ENCODE data around the gene BPIFB4. TPM values are rescaled to one million over a fixed set of nuclear protein-coding genes. Genes with fewer than 3 reads are reported as not detected.

BPIFB4 gene
- total and polyA plus RNA-seq, 2 donors (not counting 1 experiment from before 2014, with no cell fraction given), result not detected

- ATAC-seq (ENCODE audit: low read depth), result no peak
- no peak for TF ChIP-seq CTCF (IDR thresholded peaks at IDR 0.05)
- no peak for TF ChIP-seq EZH2 (IDR thresholded peaks at IDR 0.05; ENCODE audit: borderline replicate concordance, insufficient read depth, low read depth, low read length, poor library complexity, severe bottlenecking)
- no peak overlapping the region for H3K9ac ChIP-seq (ENCODE audit: low read length)
- H3K4me3 ChIP-seq (ENCODE audit: control extremely low read depth in 1 of 5, extremely low read depth in 1 of 5, insufficient read depth in 1 of 5, low read depth in 2 of 5, low read length in 4 of 5), result no peak overlapping the region
- peaks cover 14% of the 10 kb centered on the region for H3K27me3 Mint-ChIP-seq
- 89% methylated on average over 4 of the region's 4 CpGs for WGBS (ENCODE audit: insufficient coverage)
- H3K4me3 Mint-ChIP-seq, result no peak overlapping the region
- H3K27me3 ChIP-seq (replicated peaks in 1 of 4; ENCODE audit: control extremely low read depth in 1 of 4, control insufficient read depth in 3 of 4, insufficient read depth in 4 of 4, low read length in 3 of 4), result no peaks in the 10 kb centered on the region
- no peaks in the 10 kb centered on the region for H3K4me1 Mint-ChIP-seq
- no peaks in the 10 kb centered on the region for H3K9me3 ChIP-seq (ENCODE audit: control extremely low read depth in 1 of 3, control insufficient read depth in 2 of 3, insufficient read depth in 1 of 3, low read length in 2 of 3)
- CTCF ChIA-PET, result interaction anchor here (0.5 to 3.2 kb wide), 3 partner anchors 196 to 276 kb away, joined by 3 to 25 read pairs (median 3); no protein-coding TSS in a partner anchor
- POLR2A ChIA-PET, result no interaction called here
- no peaks in the 10 kb centered on the region for H4K20me1 ChIP-seq (ENCODE audit: control insufficient read depth, insufficient read depth, low read length, poor library complexity, severe bottlenecking)
- H2AFZ ChIP-seq (ENCODE audit: insufficient read depth, low read depth, low read length, poor library complexity, severe bottlenecking), result no peak overlapping the region
- intact Hi-C loops (cut with micrococcal nuclease), result no loop called here
- H3K27ac Mint-ChIP-seq, result no peak overlapping the region
- no peaks in the 10 kb centered on the region for H3K9me3 Mint-ChIP-seq (ENCODE audit: insufficient read depth)
- H3K36me3 ChIP-seq (replicated peaks in 1 of 2; ENCODE audit: control extremely low read depth in 1 of 2, control insufficient read depth in 1 of 2, extremely low read depth in 1 of 2, insufficient read depth in 2 of 2, low read length in 1 of 2), result no peaks in the 10 kb centered on the region
- H3K4me1 ChIP-seq (ENCODE audit: control insufficient read depth in 2 of 2, insufficient read depth in 2 of 2, low read length in 2 of 2), result no peaks in the 10 kb centered on the region
- no peak for DNase-seq
- H3K27ac ChIP-seq (ENCODE audit: low read length in 2 of 2), result no peak overlapping the region
- H3K4me2 ChIP-seq (replicated peaks; ENCODE audit: low read depth, low read length, poor library complexity, severe bottlenecking), result no peak overlapping the region
- H3K79me2 ChIP-seq (ENCODE audit: control insufficient read depth, insufficient read depth, low read length), result no peaks in the 10 kb centered on the region
Measured at GRCh38 chr20:33097001-33097400, 17.6 kb downstream of the BPIFB4 start.

GRCh38 chr20:33099843-33100538 is 20.5 kb downstream of the BPIFB4 start:
- no peak overlapping the region for H3K27ac ChIP-seq (ENCODE audit: low read length in 2 of 2)
- Mint-ChIP-seq H3K9me3 (ENCODE audit: insufficient read depth) (no peaks in the 10 kb centered on the region), H3K4me1 (no peaks in the 10 kb centered on the region), H3K4me3 (no peak overlapping the region), H3K27me3 (peaks cover 14% of the 10 kb centered on the region), H3K27ac (no peak overlapping the region)
- no peaks in the 10 kb centered on the region for H3K36me3 ChIP-seq (replicated peaks in 1 of 2; ENCODE audit: control extremely low read depth in 1 of 2, control insufficient read depth in 1 of 2, extremely low read depth in 1 of 2, insufficient read depth in 2 of 2, low read length in 1 of 2)
- H2AFZ ChIP-seq (ENCODE audit: insufficient read depth, low read depth, low read length, poor library complexity, severe bottlenecking), result no peak overlapping the region
- no peak overlapping the region for H3K4me3 ChIP-seq (ENCODE audit: control extremely low read depth in 1 of 5, extremely low read depth in 1 of 5, insufficient read depth in 1 of 5, low read depth in 2 of 5, low read length in 4 of 5)
- 93% methylated on average over 2 of the region's 10 CpGs for WGBS (ENCODE audit: insufficient coverage)
- intact Hi-C loops (cut with micrococcal nuclease), result no loop called here
- no peaks in the 10 kb centered on the region for H3K9me3 ChIP-seq (ENCODE audit: control extremely low read depth in 1 of 3, control insufficient read depth in 2 of 3, insufficient read depth in 1 of 3, low read length in 2 of 3)
- no peaks in the 10 kb centered on the region for H3K79me2 ChIP-seq (ENCODE audit: control insufficient read depth, insufficient read depth, low read length)
- POLR2A ChIA-PET, result no interaction called here
- no peaks in the 10 kb centered on the region for H4K20me1 ChIP-seq (ENCODE audit: control insufficient read depth, insufficient read depth, low read length, poor library complexity, severe bottlenecking)
- CTCF ChIA-PET, result interaction anchor here (1.5 kb wide), 1 partner anchor 198 kb away, joined by 7 read pairs; no protein-coding TSS in a partner anchor
- DNase-seq, result no peak
- H3K27me3 ChIP-seq (replicated peaks in 1 of 4; ENCODE audit: control extremely low read depth in 1 of 4, control insufficient read depth in 3 of 4, insufficient read depth in 4 of 4, low read length in 3 of 4), result no peaks in the 10 kb centered on the region
- H3K9ac ChIP-seq (ENCODE audit: low read length), result no peak overlapping the region
- no peaks in the 10 kb centered on the region for H3K4me1 ChIP-seq (ENCODE audit: control insufficient read depth in 2 of 2, insufficient read depth in 2 of 2, low read length in 2 of 2)
- ATAC-seq (ENCODE audit: low read depth), result no peak
- TF ChIP-seq CTCF (IDR thresholded peaks at IDR 0.05) (no peak), EZH2 (IDR thresholded peaks at IDR 0.05; ENCODE audit: borderline replicate concordance, insufficient read depth, low read depth, low read length, poor library complexity, severe bottlenecking) (no peak)
- no peak overlapping the region for H3K4me2 ChIP-seq (replicated peaks; ENCODE audit: low read depth, low read length, poor library complexity, severe bottlenecking)
